ENCODE data around the gene KDM8. TPM values are rescaled to one million over a fixed set of nuclear protein-coding genes. Genes with fewer than 3 reads are reported as not detected.

Gene KDM8
- total and polyA plus RNA-seq, 4 donors = 2.6 to 7.0 (median 4.7) TPM

- peaks cover 0 to 64% (median 30%) of the 10 kb centered on the region in 5 donors for H3K4me1 ChIP-seq (ENCODE audit: control insufficient read depth in 5 of 5, insufficient read depth in 5 of 5, low read length in 5 of 5)
- no peak overlapping the region for H3K4me3 ChIP-seq
- DNase-seq (no peak), ATAC-seq (ENCODE audit: insufficient read depth, low FRiP score) (no peak)
- TF ChIP-seq CTCF (IDR thresholded peaks at IDR 0.05; ENCODE audit: control extremely low read depth, extremely low read depth) = no peak
- H3K27me3 ChIP-seq (ENCODE audit: control insufficient read depth in 3 of 3, insufficient read depth in 3 of 3, low read length in 2 of 3) = no peaks in the 10 kb centered on the region
- no peak overlapping the region for H3K9ac ChIP-seq (ENCODE audit: insufficient read depth in 1 of 2, low read length in 2 of 2)
- H3K36me3 ChIP-seq (ENCODE audit: control insufficient read depth in 4 of 4, insufficient read depth in 4 of 4, low read length in 4 of 4) = peaks cover 0 to 3% (median 2%) of the 10 kb centered on the region in 4 donors
- peak overlapping the region in 1 of 2 donors; percentile 52 for H3K27ac ChIP-seq (ENCODE audit: low read depth in 1 of 2, low read length in 1 of 2)
- WGBS, 2 donors = 98 to 99% methylated on average over 5 of the region's 5 CpGs
- no peaks in the 10 kb centered on the region for H3K9me3 ChIP-seq (ENCODE audit: control insufficient read depth in 4 of 4, insufficient read depth in 3 of 4, low read length in 3 of 4)
Observed at GRCh38 chr16:27239026-27239425, 35.7 kb downstream of the KDM8 start.

GRCh38 chr16:27239906-27240655 is 36.8 kb downstream of the KDM8 start:
- Histone ChIP-seq H3K9me3 (ENCODE audit: control insufficient read depth in 4 of 4, insufficient read depth in 3 of 4, low read length in 3 of 4) (no peaks in the 10 kb centered on the region), H3K4me3 (no peak overlapping the region), H3K36me3 (ENCODE audit: control insufficient read depth in 4 of 4, insufficient read depth in 4 of 4, low read length in 4 of 4) (peaks cover 0 to 1% (median 0%) of the 10 kb centered on the region in 4 donors), H3K4me1 (ENCODE audit: control insufficient read depth in 5 of 5, insufficient read depth in 5 of 5, low read length in 5 of 5) (peaks cover 0 to 68% (median 38%) of the 10 kb centered on the region in 5 donors), H3K9ac (ENCODE audit: insufficient read depth in 1 of 2, low read length in 2 of 2) (no peak overlapping the region), H3K27me3 (ENCODE audit: control insufficient read depth in 3 of 3, insufficient read depth in 3 of 3, low read length in 2 of 3) (no peaks in the 10 kb centered on the region), H3K27ac (ENCODE audit: low read depth in 1 of 2, low read length in 1 of 2) (peak overlapping the region in 1 of 2 donors; percentile 42)
- DNase-seq = no peak
- WGBS, 2 donors = 80 to 83% methylated on average over 9 of the region's 9 CpGs
- no peak for ATAC-seq (ENCODE audit: insufficient read depth, low FRiP score)
- TF ChIP-seq CTCF (IDR thresholded peaks at IDR 0.05; ENCODE audit: control extremely low read depth, extremely low read depth) = no peak

GRCh38 chr16:27240948-27241531 is 37.7 kb downstream of the KDM8 start:
- ATAC-seq (ENCODE audit: insufficient read depth, low FRiP score) (no peak), DNase-seq (no peak)
- Histone ChIP-seq H3K9ac (ENCODE audit: insufficient read depth in 1 of 2, low read length in 2 of 2) (no peak overlapping the region), H3K4me1 (ENCODE audit: control insufficient read depth in 5 of 5, insufficient read depth in 5 of 5, low read length in 5 of 5) (peaks cover 0 to 69% (median 40%) of the 10 kb centered on the region in 5 donors), H3K4me3 (no peak overlapping the region), H3K27ac (ENCODE audit: low read depth in 1 of 2, low read length in 1 of 2) (peak overlapping the region in 1 of 2 donors; percentile 81), H3K36me3 (ENCODE audit: control insufficient read depth in 4 of 4, insufficient read depth in 4 of 4, low read length in 4 of 4) (peaks cover 0 to 1% (median 0%) of the 10 kb centered on the region in 4 donors), H3K27me3 (ENCODE audit: control insufficient read depth in 3 of 3, insufficient read depth in 3 of 3, low read length in 2 of 3) (no peaks in the 10 kb centered on the region), H3K9me3 (ENCODE audit: control insufficient read depth in 4 of 4, insufficient read depth in 3 of 4, low read length in 3 of 4) (no peaks in the 10 kb centered on the region)
- no peak for TF ChIP-seq CTCF (IDR thresholded peaks at IDR 0.05; ENCODE audit: control extremely low read depth, extremely low read depth)
- WGBS, 2 donors = 72 to 85% methylated on average over 6 of the region's 6 CpGs
